GM21447 (cell line): Measurements from ENCODE around the gene OR56A4.
"Not testable (repeated sequence)": the region's sequence is repeated elsewhere in the genome, so short reads cannot be mapped to it uniquely, and the experiment has no call there.

ENCODE experiments used
- ATAC-seq: cut with Tn5 transposase; IDR thresholded peaks from one replicate; pipeline ENCODE4 v1.9.1; 2021; ENCODE audit not compliant: unreplicated experiment

Gene OR56A4

GRCh38 chr11:5960704-5961320, 45.9 kb downstream of the OR56A4 start:
- ATAC-seq = not testable (repeated sequence)

DNA sequence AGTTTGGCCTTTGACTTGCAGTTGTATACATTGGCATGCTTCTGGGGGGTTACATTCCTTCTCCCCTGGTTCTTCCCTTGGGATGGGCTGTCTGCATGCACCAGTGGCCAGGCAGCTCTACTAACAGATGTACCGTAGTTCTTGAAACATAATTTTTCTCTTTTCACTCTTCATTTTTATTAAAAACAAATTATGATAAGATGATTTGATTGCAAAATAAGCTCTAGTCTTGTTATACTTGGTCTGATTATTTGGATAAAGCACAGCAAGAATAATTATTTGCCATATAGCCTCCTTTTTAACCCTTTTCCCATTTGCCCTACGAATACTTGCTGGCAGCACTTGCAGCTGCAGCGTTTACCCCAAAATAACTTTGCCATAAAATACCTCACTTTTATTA, 51.2 kb downstream of the OR56A4 start:
- no peak for ATAC-seq
